ENCODE results near the gene PLA2G4E. TPM values are rescaled to one million over a fixed set of nuclear protein-coding genes. Genes with fewer than 3 reads are reported as not detected.

PLA2G4E gene
- total and polyA plus RNA-seq, 7 donors = 0.13 TPM; not detected in 6

DNA sequence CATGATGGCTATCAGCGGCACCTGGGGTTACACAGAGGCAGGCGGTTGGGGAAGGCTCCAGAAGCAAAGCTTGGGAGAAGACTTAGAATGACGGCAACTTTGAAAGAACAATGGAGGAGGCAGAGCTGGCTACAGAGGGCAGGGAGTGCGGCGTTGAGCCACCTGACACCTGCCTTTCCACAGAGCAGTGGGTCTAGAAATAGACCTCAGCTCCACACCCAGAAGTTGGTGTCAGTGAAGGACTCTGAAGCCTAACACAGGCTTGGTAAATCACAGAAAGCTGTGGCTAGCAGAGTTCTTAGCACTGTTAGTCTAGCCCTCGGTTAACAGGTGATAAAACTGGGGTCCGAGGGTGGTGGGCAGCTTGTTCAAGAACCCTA is 25.4 kb downstream of the PLA2G4E start:
- H3K4me1 ChIP-seq = no peaks in the 10 kb centered on the region
- H3K36me3 ChIP-seq = no peaks in the 10 kb centered on the region
- WGBS, 2 donors = 95 to 97% methylated on average over 7 of the region's 7 CpGs
- no peak for DNase-seq
- no peak overlapping the region for H3K4me3 ChIP-seq
- H3K27ac ChIP-seq = no peak overlapping the region
- no peaks in the 10 kb centered on the region for H3K9me3 ChIP-seq
- peaks cover 0 to under 1% (median 0%) of the 10 kb centered on the region in 3 donors for H3K27me3 ChIP-seq
- intact Hi-C loops (cut with DNase I) = no loop called here
- TF ChIP-seq, protein P1, sequence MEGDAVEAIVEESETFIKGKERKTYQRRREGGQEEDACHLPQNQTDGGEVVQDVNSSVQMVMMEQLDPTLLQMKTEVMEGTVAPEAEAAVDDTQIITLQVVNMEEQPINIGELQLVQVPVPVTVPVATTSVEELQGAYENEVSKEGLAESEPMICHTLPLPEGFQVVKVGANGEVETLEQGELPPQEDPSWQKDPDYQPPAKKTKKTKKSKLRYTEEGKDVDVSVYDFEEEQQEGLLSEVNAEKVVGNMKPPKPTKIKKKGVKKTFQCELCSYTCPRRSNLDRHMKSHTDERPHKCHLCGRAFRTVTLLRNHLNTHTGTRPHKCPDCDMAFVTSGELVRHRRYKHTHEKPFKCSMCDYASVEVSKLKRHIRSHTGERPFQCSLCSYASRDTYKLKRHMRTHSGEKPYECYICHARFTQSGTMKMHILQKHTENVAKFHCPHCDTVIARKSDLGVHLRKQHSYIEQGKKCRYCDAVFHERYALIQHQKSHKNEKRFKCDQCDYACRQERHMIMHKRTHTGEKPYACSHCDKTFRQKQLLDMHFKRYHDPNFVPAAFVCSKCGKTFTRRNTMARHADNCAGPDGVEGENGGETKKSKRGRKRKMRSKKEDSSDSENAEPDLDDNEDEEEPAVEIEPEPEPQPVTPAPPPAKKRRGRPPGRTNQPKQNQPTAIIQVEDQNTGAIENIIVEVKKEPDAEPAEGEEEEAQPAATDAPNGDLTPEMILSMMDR (IDR thresholded peaks at IDR 0.05) = no peak
- no peak for TF ChIP-seq EP300 (IDR thresholded peaks at IDR 0.05)
- no peak for TF ChIP-seq POLR2AphosphoS5 (IDR thresholded peaks at IDR 0.05)

DNA sequence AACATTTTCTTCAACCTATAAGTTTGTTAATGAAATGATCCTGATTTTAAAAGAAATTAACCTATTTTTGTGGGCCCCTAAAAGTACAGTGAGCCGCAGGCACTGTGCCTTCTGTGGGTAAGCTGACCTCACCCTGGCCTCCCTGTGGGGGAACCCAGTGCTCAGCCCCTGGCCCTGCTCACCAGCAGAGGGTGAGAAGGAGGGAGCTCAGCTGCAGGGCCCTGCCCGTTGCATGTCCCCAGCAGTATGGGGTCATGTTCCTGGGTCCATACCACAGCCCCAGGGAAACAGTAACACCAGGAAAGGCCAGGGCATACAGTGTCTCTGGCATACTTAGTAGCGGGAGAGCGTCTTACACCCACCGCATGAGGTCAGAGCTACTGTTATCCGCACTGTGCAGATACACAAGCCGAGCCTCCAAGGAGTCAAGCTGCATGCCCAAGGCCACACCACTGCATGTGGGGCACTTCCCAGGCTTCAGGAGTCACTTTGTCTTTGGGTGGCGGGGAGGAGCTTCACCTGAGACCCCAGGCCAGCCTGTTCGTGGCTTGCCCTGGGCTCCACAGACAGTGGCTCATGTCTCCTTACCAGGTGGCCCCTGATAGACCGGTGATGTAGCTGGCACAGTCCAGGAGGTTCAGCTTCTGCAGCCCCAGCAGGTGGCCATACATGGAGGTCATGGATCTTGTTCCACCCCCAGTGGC is 25.9 kb downstream of the PLA2G4E start:
- no peak overlapping the region for H3K4me3 ChIP-seq
- H3K27ac ChIP-seq = no peak overlapping the region
- no peaks in the 10 kb centered on the region for H3K9me3 ChIP-seq
- WGBS, 2 donors = 85 to 86% methylated on average over 10 of the region's 10 CpGs
- no peaks in the 10 kb centered on the region for H3K4me1 ChIP-seq
- DNase-seq = no peak
- TF ChIP-seq POLR2AphosphoS5 (IDR thresholded peaks at IDR 0.05) = no peak
- no peak for TF ChIP-seq POLR2A (IDR thresholded peaks at IDR 0.05)
- TF ChIP-seq EP300 (IDR thresholded peaks at IDR 0.05) = no peak
- TF ChIP-seq, protein P1 (IDR thresholded peaks at IDR 0.05) = no peak
- no peaks in the 10 kb centered on the region for H3K36me3 ChIP-seq
- H3K27me3 ChIP-seq = peaks cover 0 to 5% (median 0%) of the 10 kb centered on the region in 3 donors
- intact Hi-C loops (cut with DNase I) = no loop called here

DNA sequence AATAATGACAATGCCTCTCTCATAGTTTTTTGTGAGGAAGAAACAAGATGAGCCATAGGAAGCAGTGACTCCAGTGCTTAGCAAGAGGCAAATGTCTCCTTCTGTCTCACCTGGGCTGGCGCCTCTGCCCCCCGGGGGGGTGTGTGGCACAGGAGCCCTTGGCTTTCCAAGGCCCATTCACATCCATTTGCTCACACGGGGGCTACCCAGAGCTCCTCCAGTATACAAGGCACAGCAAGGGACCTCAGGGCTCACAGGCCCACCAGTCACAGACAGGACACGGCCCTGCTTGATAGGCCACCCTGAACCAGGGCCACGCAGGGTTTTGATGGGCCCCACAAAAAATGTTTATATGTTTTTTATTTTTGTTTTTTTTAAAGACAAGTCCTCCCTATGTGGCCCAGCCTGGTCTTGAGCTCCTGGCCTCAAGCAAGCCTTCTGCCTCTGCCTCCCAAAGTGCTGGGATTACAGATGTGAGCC is 26.6 kb downstream of the PLA2G4E start:
- H3K4me3 ChIP-seq = no peak overlapping the region
- no peaks in the 10 kb centered on the region for H3K36me3 ChIP-seq
- no peak for DNase-seq
- intact Hi-C loops (cut with DNase I) = no loop called here
- no peak for TF ChIP-seq POLR2A (IDR thresholded peaks at IDR 0.05)
- no peak for TF ChIP-seq POLR2AphosphoS5 (IDR thresholded peaks at IDR 0.05)
- TF ChIP-seq EP300 (IDR thresholded peaks at IDR 0.05) = no peak
- TF ChIP-seq, protein P1 (IDR thresholded peaks at IDR 0.05) = no peak
- peaks cover 0 to 12% (median 0%) of the 10 kb centered on the region in 3 donors for H3K27me3 ChIP-seq
- 80% methylated on average over 5 of the region's 5 CpGs for WGBS, 2 donors
- no peak overlapping the region for H3K27ac ChIP-seq
- no peaks in the 10 kb centered on the region for H3K4me1 ChIP-seq
- no peaks in the 10 kb centered on the region for H3K9me3 ChIP-seq

DNA sequence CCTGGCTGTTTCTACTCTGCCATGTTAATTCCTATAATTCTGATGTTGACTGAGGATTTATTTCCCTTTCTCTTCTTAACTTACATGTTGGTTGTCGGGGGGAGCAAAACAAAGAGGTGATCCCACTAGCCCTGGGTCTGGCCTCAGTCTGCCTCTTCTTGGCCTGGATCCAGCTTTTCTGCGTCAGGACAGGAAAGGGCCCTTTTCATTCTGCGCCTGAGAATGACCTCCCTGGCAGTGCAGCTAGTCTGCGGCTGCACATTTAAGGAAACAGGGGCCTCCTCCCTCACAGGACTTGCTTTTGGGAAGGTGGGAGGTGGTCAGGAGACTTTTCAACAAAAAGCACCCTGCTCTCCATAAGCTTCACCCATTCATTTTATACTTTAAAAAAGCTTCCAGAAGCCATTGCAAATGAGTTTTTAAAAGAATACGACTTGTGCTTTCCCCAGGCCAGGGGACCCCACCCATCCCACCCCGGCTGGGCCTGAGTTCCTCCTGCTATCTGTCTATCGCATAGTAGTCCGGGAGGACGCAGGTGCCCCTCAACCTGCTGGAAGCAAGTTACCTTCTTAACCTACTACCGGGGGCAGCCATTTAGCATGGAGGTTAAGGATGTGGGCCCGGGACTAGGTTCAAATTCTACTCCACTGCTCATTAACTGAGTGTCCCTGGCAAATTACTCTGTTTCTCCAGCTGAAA is 27.2 kb downstream of the PLA2G4E start:
- Histone ChIP-seq H3K36me3 (no peaks in the 10 kb centered on the region), H3K27me3 (peaks cover 0 to 12% (median 0%) of the 10 kb centered on the region in 3 donors), H3K4me3 (no peak overlapping the region), H3K4me1 (no peaks in the 10 kb centered on the region), H3K27ac (no peak overlapping the region), H3K9me3 (no peaks in the 10 kb centered on the region)
- no peak for TF ChIP-seq EP300 (IDR thresholded peaks at IDR 0.05)
- TF ChIP-seq, protein P1 (IDR thresholded peaks at IDR 0.05) = no peak
- no peak for TF ChIP-seq POLR2A (IDR thresholded peaks at IDR 0.05)
- no peak for TF ChIP-seq POLR2AphosphoS5 (IDR thresholded peaks at IDR 0.05)
- WGBS, 2 donors = 90 to 92% methylated on average over 11 of the region's 11 CpGs
- no peak for DNase-seq
- intact Hi-C loops (cut with DNase I) = no loop called here
